ENCODE results near the gene ANAPC1. TPM values are rescaled to one million over a fixed set of nuclear protein-coding genes. Genes with fewer than 3 reads are reported as not detected.
"Not testable (repeated sequence)": the region's sequence is repeated elsewhere in the genome, so short reads cannot be mapped to it uniquely, and the experiment has no call there.

Gene ANAPC1
- total RNA-seq, 1 experiment from 2014 or later, result 21.0 TPM

DNA sequence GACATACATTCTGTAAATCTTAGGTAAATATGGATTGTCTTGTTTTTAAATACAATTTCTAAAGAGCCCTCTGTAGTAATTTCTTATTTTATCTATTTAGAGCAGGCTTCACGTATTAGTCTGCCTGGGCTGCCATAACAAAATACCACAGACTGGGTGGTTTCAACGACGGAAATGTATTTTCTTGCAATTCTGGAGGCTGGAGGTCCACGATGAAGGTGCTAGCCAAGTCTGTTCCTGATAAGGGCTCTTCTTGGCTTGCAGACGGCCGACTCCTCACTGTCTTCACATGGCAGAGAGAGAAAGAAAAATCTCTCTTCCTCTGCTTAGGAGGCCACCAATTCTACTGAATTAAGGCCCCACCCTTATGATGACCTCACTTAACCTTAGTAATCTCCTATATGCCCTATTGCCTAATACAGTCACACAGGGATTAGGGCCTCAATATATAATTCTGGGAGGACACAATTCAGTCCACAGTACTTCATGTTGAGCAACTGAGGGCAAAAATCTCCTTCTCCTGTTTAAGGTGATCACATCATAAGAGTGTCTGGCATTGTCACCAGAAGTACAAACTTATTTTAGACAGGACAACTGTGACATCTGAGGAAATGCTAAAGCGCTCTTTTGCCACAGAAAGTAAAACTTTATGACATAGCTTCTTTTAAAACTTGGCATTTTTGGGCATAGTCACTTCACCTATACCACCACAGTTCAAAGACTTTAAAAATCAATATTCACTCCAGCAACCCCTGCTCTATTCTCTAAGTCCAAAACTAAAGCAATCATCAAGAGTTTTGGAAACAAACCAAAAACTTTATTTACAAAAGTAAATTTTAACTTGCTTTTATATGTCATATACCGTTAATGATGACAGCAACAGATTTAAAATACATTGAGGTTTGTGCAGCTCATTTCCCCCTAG is 115.5 kb downstream of the ANAPC1 start:
- H3K36me3 ChIP-seq, H3K4me3 ChIP-seq, H3K27me3 ChIP-seq, H3K9me3 ChIP-seq, DNase-seq: not testable (repeated sequence)

DNA sequence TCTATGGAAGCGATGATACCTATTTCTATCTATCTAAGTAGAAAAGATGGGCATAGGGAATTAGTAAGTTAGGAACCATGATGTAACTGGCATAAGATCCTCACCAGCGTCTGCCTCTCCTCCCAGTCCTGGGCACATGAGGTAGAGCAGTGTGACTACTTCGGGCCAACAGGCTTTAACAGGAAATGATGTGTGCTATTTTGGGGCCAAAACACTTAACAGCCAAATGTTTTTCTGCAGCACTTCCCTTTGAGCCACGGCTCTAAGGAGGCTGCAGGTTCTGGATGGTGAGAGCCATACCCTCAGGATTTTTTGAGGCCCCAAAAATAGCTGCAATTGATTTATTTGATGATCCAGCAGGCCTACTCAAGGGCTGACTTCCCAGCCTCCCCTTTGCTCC is 116.9 kb downstream of the ANAPC1 start:
- not testable (repeated sequence) for DNase-seq, H3K36me3 ChIP-seq, H3K27me3 ChIP-seq, H3K9me3 ChIP-seq, H3K4me3 ChIP-seq

DNA sequence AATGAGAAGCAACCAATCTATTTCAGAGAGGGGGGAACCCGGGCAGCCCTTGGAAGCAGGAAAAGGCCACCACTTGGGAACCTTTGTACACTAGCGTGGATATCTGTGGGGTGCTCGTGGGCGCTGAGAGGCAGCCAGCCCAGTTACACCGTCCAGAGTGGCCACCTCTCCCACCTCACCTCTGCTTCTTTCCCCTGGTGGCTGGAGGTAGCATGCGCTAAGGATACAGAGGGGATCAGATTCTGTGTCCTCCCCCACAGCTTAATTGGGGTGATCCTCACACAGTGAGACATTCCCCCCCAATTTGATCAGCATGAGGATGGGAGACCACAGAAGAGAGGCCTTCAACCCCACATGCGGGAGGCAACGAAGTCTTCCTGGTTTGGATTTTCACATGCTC is 117.7 kb downstream of the ANAPC1 start:
- not testable (repeated sequence) for H3K27me3 ChIP-seq, DNase-seq, H3K36me3 ChIP-seq, H3K4me3 ChIP-seq, H3K9me3 ChIP-seq

DNA sequence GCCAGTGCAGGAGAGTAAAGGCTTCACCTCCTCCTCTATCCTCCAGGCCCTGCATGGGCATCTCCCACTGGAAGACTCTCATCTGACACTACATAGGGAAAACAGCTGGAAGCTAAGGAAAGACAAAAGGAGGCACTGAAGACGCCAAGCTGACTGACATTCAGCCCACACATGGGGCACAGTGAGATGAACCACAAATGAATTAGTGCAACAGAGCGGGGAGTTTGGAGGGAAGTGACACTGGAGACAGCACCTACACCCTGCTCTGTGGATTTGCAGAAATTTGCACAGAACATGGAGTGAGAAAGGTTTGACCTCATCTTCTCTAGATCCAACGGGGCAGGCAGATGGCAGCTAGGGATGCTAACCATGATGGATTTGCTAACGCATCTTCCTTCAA is 119.8 kb downstream of the ANAPC1 start:
- not testable (repeated sequence) for DNase-seq, H3K27me3 ChIP-seq, H3K36me3 ChIP-seq, H3K4me3 ChIP-seq, H3K9me3 ChIP-seq

DNA sequence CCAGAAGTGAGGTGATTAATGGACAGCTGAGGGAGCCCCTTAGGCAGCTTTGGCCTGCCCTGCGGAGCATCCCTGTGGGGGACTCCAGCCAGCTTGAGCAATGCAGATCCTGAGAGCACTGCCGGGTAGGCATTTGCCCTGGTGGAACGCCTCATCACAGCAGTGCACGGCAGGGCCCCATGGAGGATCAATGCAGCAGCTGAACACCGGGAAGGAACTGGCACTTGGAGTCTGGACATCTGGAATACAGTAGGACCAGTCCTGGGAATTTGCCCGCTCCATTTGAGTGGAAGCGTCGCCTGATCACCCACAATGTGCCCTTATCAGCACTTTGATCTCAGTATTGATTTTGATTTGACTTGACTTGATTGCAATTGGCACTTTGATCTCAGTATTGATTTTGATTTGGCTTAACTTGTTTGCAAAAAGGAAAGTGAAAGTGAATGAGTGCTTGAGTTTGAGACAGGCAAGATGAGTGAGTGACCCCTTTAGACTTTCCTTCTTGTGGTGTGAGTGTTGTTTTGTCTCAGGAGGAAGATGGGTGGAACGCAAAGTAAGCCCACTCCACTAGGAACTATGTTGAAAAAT is 123.2 kb downstream of the ANAPC1 start:
- not testable (repeated sequence) for H3K27me3 ChIP-seq, H3K4me3 ChIP-seq, H3K9me3 ChIP-seq, H3K36me3 ChIP-seq, DNase-seq

DNA sequence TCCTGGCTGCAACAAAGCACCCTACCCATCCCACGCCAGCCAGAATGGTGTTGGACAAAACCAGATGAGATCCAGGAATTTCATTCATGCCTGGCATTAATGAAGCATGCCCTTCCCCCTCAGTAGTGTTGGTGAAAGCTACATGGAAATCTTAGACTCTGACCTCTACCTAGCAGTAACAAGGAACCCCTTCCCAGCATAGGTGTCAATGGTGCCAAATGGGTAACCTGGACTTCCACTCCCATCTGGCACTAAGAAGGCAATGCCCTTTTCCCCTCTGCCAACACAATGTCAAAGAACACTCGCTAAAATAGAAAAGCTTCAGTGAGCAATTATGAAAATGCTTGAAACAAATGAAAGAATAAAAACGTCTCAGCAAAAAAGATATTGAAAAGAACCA is 131.5 kb downstream of the ANAPC1 start:
- H3K27me3 ChIP-seq, H3K9me3 ChIP-seq, H3K36me3 ChIP-seq, DNase-seq, H3K4me3 ChIP-seq: not testable (repeated sequence)

DNA sequence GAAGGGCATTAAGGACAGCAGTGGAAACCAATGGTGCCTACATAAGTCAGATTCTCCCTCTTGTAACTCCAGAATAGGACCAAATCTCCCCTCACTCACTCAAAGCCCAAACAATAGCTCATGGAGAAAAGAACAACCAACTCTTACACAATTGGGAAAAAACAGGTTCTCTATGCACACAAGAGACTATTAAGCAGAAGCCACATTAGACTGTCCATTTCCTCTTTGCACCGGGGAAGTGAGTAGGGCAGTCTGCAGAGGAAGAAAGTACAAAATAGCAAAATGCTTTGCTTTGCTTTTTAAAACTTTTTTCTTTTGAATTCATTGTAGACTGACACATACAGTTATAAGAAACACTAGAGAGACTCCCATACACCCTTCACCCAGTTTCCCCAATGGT is 133.4 kb downstream of the ANAPC1 start:
- DNase-seq, H3K27me3 ChIP-seq, H3K4me3 ChIP-seq, H3K9me3 ChIP-seq, H3K36me3 ChIP-seq: not testable (repeated sequence)

DNA sequence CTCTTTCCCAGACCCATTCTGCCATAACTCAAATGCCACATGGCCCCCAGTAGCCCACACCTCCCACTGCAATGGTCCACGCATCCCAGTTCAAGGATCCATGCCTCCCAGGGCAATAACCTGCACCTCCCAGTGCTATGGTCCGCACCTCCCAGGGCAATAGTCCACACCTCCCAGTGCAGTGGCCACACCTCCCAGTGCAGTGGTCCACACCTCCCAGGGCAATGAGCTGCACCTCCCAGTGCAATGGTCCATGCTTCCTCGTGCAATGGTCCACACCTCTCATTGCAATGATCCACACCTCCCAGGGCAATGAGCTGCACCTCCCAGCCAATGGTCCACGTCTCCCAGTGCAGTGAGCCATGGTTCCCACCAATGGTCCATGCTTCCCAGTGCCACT is 135.6 kb downstream of the ANAPC1 start:
- DNase-seq, result not testable (repeated sequence)

DNA sequence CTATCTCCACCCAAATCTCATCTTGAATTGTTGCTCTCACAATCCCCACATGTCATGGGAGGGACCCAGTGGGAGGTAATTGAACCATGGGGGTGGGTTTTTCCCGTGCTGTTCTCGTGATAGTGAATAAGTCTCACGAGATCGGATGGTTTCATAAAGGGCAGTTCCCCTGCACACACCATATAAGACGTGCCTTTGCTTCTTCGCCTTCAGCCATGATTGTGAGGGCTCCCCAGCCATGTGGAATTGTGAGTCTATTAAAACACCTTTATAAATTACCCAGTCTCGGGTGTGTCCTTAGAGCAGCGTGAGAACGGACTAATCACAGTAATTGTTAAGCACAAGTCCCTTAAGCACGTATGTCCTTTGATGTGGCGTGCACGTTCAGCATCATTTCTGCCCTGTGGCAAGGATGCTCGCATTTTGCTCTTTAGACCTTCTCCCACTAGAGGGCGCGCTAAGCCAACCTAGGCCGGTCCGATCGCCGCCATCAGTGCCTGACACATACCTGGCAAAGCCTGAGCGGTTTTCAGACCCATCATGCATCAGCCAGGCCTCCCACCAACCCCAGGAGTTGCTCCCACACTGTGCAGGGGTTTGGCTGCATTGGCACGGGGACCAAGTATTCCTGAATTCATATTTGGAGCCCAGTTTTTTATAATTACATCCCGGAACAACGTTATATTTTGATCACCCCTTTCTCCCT is 136.4 kb downstream of the ANAPC1 start:
- H3K36me3 ChIP-seq, H3K4me3 ChIP-seq, H3K27me3 ChIP-seq, H3K9me3 ChIP-seq: not testable (repeated sequence)
- DNase-seq, result peak; percentile 49

More for the DNA sequence above, 135.6 kb downstream of the ANAPC1 start:
- not testable (repeated sequence) for H3K9me3 ChIP-seq, H3K4me3 ChIP-seq, H3K36me3 ChIP-seq, H3K27me3 ChIP-seq

DNA sequence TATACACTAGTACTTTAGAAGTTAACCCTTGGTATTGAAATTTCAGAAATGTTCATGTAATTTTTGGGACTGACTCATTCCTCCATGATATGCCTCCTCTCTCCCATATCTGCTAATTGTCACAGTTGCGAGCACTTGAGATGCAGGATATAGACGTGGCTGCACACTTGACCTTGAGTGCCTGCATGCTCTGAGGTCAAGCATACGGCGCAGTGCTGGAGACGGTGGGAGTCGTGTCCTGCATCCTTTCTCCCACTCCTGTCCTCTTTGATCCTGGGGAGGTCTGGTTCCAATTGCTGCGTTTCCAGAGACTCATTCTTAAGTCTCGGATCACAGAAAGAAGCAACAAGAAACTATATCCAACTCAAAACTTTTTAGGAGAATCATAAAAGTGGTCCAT is 139.2 kb downstream of the ANAPC1 start:
- H3K4me3 ChIP-seq, H3K36me3 ChIP-seq, DNase-seq, H3K27me3 ChIP-seq, H3K9me3 ChIP-seq: not testable (repeated sequence)

DNA sequence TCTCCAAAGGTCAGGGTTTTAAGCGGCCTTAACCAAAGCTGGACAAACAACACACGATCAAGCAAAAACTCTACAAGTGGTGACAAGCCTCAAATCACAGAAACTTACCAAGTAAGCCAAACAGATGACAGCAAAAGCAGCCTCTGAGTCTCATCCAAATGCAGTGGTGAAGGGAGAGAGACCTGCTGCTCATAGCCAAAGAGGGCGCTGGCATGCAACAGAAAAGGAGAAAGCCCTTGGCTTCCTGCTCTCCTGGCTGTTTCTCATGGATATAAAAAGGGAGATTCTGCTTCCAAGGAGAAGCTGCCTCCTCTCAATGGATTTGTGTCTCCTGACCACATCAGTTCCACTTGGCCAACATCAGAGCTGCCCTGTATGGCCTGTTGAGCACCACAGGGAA is 142.5 kb downstream of the ANAPC1 start:
- not testable (repeated sequence) for DNase-seq, H3K9me3 ChIP-seq, H3K27me3 ChIP-seq, H3K4me3 ChIP-seq, H3K36me3 ChIP-seq

DNA sequence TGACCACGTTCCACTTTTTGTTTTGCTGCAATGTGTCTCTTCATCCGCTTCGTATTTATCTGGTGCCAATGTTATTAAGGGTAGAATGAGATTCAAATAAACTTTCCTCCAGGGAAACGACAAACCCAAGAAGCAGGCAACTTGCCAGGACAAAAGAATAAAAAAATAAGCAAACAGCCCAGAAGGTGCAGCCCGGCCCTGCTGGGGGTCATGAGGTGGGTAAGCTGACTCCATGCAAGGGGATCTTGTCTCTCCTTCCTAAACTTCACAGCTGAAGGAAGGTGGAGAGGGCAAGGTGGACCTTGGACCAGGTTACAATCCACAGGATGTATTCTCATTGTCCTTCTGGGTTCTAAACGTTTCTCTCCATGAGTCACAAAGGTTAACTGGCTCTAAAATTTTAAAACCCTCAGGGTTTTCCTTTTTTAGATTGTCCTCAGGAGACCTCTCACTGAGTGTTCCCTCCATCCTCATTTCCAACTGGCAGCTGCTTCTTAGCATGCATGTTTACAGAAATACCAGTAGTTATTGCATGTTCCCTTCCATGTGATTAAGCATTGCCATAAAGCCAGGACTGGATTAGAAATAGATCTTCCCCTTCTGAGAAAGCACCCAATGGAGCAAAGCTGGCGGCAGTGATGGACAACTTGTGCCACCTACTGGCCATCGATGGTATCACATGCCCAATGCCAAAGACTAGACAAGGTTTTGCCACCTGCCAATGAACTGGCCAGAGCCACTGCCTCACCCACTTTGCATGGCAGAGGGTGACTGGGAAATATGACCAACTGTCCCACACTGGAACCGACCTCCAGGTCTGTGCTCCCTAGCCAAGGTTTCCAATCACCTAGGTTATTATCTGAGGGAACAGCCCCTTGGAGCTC is 147.9 kb downstream of the ANAPC1 start:
- H3K4me3 ChIP-seq, H3K36me3 ChIP-seq: not testable (repeated sequence)
- DNase-seq, result peak; percentile 53

DNA sequence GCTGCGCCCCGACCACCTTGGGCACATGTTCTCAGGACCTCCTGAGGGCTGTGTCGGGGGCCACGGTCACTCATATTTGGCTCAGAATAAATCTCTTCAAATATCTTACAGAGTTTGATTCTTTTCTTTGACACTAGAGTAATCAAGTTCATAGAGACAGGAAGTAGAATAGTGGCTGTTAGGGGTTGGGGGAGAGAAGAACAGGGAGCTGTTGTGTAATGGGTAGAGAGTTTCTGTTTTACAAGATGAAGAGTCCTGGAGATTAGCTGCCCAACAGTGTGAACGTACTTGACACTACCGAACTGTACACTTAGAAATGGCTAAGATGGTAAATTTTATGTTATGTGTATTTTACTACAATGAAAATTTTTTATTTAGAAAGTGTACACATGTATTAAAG is 148.6 kb downstream of the ANAPC1 start:
- not testable (repeated sequence) for DNase-seq, H3K9me3 ChIP-seq, H3K4me3 ChIP-seq, H3K27me3 ChIP-seq, H3K36me3 ChIP-seq

More for the DNA sequence above, 147.9 kb downstream of the ANAPC1 start:
- not testable (repeated sequence) for H3K27me3 ChIP-seq, H3K9me3 ChIP-seq

DNA sequence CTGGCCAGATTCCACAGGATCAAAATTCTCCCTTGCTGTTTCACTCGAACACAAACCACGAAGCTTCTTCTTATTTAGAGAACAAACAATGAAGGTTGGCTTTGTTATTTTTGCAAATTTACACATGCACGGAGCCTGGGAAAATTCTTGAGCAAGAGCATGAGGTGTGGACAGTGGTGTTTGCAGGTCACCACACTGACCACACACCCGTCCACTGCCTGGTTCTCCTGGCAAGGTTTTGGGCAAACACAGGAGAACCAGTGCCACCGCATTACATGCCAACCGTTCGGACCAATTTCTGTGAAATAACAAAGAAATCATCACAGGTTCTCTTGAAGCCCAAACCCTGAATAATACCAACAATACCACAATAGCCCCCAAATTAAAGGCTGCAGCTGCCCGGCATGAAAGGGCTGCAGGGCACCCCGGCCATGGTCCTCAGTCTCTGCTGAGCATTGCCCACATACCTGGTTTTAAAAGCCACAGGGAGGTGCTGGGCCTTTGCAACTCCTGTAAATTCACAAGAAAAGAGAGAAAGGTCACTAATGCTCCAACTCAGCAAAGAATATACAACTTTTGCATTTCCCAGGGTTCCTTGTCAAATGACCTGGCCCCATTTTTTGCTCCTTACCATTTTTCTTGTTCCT is 154.1 kb downstream of the ANAPC1 start:
- H3K27me3 ChIP-seq, DNase-seq, H3K36me3 ChIP-seq, H3K9me3 ChIP-seq, H3K4me3 ChIP-seq: not testable (repeated sequence)

DNA sequence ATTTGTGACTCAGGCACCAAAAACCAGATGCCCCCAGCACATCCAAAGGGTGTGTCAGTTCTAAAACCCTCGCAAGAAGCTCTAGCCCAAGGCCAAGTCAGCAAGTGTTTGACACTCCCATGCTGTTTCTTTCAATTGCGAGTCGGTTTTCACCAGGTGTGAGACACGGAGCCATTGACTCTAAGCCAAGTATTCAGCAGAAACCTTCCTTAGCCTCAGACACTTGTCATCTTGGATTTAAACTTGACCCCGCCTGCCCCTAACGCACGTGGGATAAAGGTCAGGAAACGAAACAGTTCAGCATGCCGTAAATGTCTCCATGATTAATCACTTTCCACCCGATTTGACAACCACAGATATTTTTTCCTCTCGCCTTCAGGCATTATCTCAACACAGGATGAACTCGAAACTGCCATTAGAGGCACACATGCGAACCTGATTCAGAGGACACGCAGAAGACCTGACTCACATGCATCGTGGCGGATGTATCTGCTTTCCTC is 156.3 kb downstream of the ANAPC1 start:
- not testable (repeated sequence) for H3K4me3 ChIP-seq, H3K27me3 ChIP-seq, H3K9me3 ChIP-seq, H3K36me3 ChIP-seq
- DNase-seq, result peak; percentile 38

DNA sequence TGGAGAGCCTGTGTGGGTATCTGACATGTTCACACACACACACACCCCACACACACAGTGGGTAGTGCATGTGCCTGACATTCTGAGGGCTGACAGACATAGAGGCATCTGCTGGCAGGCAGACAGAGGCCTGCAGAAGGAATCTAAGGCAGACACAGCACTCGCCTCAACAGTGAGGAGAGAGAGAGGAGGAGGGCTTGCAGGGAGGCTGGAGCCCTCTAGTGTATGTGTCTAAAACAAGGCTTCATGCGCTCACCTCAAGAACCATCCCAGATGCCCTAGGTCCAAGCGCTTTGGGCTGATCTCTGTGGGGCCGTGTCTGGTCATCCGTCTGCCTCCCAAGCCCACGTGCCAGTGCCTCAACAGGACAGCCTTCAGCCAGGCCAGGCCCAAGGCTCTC is 158.3 kb downstream of the ANAPC1 start:
- H3K9me3 ChIP-seq, result not testable (repeated sequence)
- peak; percentile 18 for DNase-seq

More for the DNA sequence above, 158.3 kb downstream of the ANAPC1 start:
- H3K27me3 ChIP-seq, H3K4me3 ChIP-seq, H3K36me3 ChIP-seq: not testable (repeated sequence)

Data from MG63 (cell line).